SH-SY5Y (cell line): ENCODE measurements around the gene PLTP.

Source experiments
- GATA2 ChIP-seq: IDR thresholded peaks from 2 replicates; pipeline ENCODE4 v1.6.1; 2011; ENCODE audit warnings: mild to moderate bottlenecking, low read depth, low read length
- GATA3 ChIP-seq: IDR thresholded peaks from 2 replicates; pipeline ENCODE4 v1.6.1; 2011; ENCODE audit warnings: low read depth, mild to moderate bottlenecking, low read length, moderate library complexity

GRCh38 chr20:45952861-45953260 is 40.9 kb upstream of the PLTP start:
- no peak for TF ChIP-seq GATA2
- no peak for TF ChIP-seq GATA3
